Measurements from ENCODE around the gene ADARB2.
A peak's percentile ranks its signal among the peaks of the same experiment; 100 is the strongest.

Gene ADARB2

GRCh38 chr10:1724921-1725488, 12.3 kb downstream of the ADARB2 start:
- no peak for TF ChIP-seq PAX5 (IDR thresholded peaks at IDR 0.05; ENCODE audit: insufficient read depth, low read length, severe bottlenecking)
- no peak for TF ChIP-seq TAF1 (IDR thresholded peaks at IDR 0.05; ENCODE audit: low read depth, low read length)
- no peak for FAIRE-seq
- DNase-seq (ENCODE audit: insufficient read length, low spot score), result no peak

GRCh38 chr10:1716839-1717238, 20.5 kb downstream of the ADARB2 start:
- TF ChIP-seq PAX5 (IDR thresholded peaks at IDR 0.05; ENCODE audit: insufficient read depth, low read length, severe bottlenecking) (no peak), POU2F2 (IDR thresholded peaks at IDR 0.05; ENCODE audit: low read depth, low read length) (no peak)
- no peak for FAIRE-seq
- no peak for DNase-seq (ENCODE audit: insufficient read length, low spot score)

GRCh38 chr10:1715821-1716220, 21.5 kb downstream of the ADARB2 start:
- TF ChIP-seq SPI1 (IDR thresholded peaks at IDR 0.05; ENCODE audit: low read depth, low read length) (no peak), TAF1 (IDR thresholded peaks at IDR 0.05; ENCODE audit: low read depth, low read length) (no peak), PAX5 (IDR thresholded peaks at IDR 0.05; ENCODE audit: insufficient read depth, low read length, severe bottlenecking) (no peak), POLR2AphosphoS5 (IDR thresholded peaks at IDR 0.05; ENCODE audit: low read depth, low read length) (no peak), POU2F2 (IDR thresholded peaks at IDR 0.05; ENCODE audit: low read depth, low read length) (peak; percentile 62; the same call in 1 of the 2 replicates), POLR2A (IDR thresholded peaks at IDR 0.05; ENCODE audit: low read depth, low read length) (no peak)
- peak; percentile 28 for DNase-seq (ENCODE audit: insufficient read length, low spot score)
- FAIRE-seq, result peak; percentile 96

- no peak for TF ChIP-seq POLR2AphosphoS5 (IDR thresholded peaks at IDR 0.05; ENCODE audit: low read depth, low read length)
- no peak for TF ChIP-seq TAF1 (IDR thresholded peaks at IDR 0.05; ENCODE audit: low read depth, low read length)
- TF ChIP-seq POU2F2 (IDR thresholded peaks at IDR 0.05; ENCODE audit: low read depth, low read length), result no peak
- no peak for TF ChIP-seq PAX5 (IDR thresholded peaks at IDR 0.05; ENCODE audit: insufficient read depth, low read length, severe bottlenecking)
- TF ChIP-seq SPI1 (IDR thresholded peaks at IDR 0.05; ENCODE audit: low read depth, low read length), result no peak
- TF ChIP-seq POLR2A (IDR thresholded peaks at IDR 0.05; ENCODE audit: low read depth, low read length), result no peak
- DNase-seq (ENCODE audit: insufficient read length, low spot score) (no peak), FAIRE-seq (no peak)
Measured at GRCh38 chr10:1712944-1713671, 24.2 kb downstream of the ADARB2 start.

GRCh38 chr10:1712314-1712713, 25.0 kb downstream of the ADARB2 start:
- no peak for TF ChIP-seq PAX5 (IDR thresholded peaks at IDR 0.05; ENCODE audit: insufficient read depth, low read length, severe bottlenecking)
- TF ChIP-seq TAF1 (IDR thresholded peaks at IDR 0.05; ENCODE audit: low read depth, low read length), result no peak
- TF ChIP-seq POU2F2 (IDR thresholded peaks at IDR 0.05; ENCODE audit: low read depth, low read length), result no peak
- TF ChIP-seq POLR2A (IDR thresholded peaks at IDR 0.05; ENCODE audit: low read depth, low read length), result no peak
- no peak for DNase-seq (ENCODE audit: insufficient read length, low spot score)
- no peak for FAIRE-seq

- FAIRE-seq, result no peak
- DNase-seq (ENCODE audit: insufficient read length, low spot score), result no peak
- TF ChIP-seq SPI1 (IDR thresholded peaks at IDR 0.05; ENCODE audit: low read depth, low read length), result no peak
- no peak for TF ChIP-seq POLR2A (IDR thresholded peaks at IDR 0.05; ENCODE audit: low read depth, low read length)
- TF ChIP-seq POLR2AphosphoS5 (IDR thresholded peaks at IDR 0.05; ENCODE audit: low read depth, low read length), result no peak
- TF ChIP-seq POU2F2 (IDR thresholded peaks at IDR 0.05; ENCODE audit: low read depth, low read length), result no peak
- TF ChIP-seq TAF1 (IDR thresholded peaks at IDR 0.05; ENCODE audit: low read depth, low read length), result no peak
- TF ChIP-seq PAX5 (IDR thresholded peaks at IDR 0.05; ENCODE audit: insufficient read depth, low read length, severe bottlenecking), result no peak
Measured at GRCh38 chr10:1709161-1709560, 28.2 kb downstream of the ADARB2 start.

GRCh38 chr10:1708746-1709145, 28.6 kb downstream of the ADARB2 start:
- no peak for FAIRE-seq
- TF ChIP-seq POLR2AphosphoS5 (IDR thresholded peaks at IDR 0.05; ENCODE audit: low read depth, low read length) (no peak), PAX5 (IDR thresholded peaks at IDR 0.05; ENCODE audit: insufficient read depth, low read length, severe bottlenecking) (no peak), TAF1 (IDR thresholded peaks at IDR 0.05; ENCODE audit: low read depth, low read length) (no peak), SPI1 (IDR thresholded peaks at IDR 0.05; ENCODE audit: low read depth, low read length) (no peak), POU2F2 (IDR thresholded peaks at IDR 0.05; ENCODE audit: low read depth, low read length) (no peak), POLR2A (IDR thresholded peaks at IDR 0.05; ENCODE audit: low read depth, low read length) (no peak)
- no peak for DNase-seq (ENCODE audit: insufficient read length, low spot score)

GRCh38 chr10:1706711-1707110, 30.6 kb downstream of the ADARB2 start:
- no peak for FAIRE-seq
- DNase-seq (ENCODE audit: insufficient read length, low spot score), result peak; percentile 35
- TF ChIP-seq SPI1 (IDR thresholded peaks at IDR 0.05; ENCODE audit: low read depth, low read length) (peak; percentile 28; the same call in 1 of the 2 replicates), POU2F2 (IDR thresholded peaks at IDR 0.05; ENCODE audit: low read depth, low read length) (no peak)

- no peak for DNase-seq (ENCODE audit: insufficient read length, low spot score)
Measured at GRCh38 chr10:1706256-1706655, 31.1 kb downstream of the ADARB2 start.

GRCh38 chr10:1698185-1698584, 39.1 kb downstream of the ADARB2 start:
- FAIRE-seq (no peak), DNase-seq (ENCODE audit: insufficient read length, low spot score) (no peak)
- TF ChIP-seq SPI1 (IDR thresholded peaks at IDR 0.05; ENCODE audit: low read depth, low read length), result no peak

More at GRCh38 chr10:1706256-1706655, 31.1 kb downstream of the ADARB2 start:
- no peak for TF ChIP-seq TAF1 (IDR thresholded peaks at IDR 0.05; ENCODE audit: low read depth, low read length)
- TF ChIP-seq PAX5 (IDR thresholded peaks at IDR 0.05; ENCODE audit: insufficient read depth, low read length, severe bottlenecking), result no peak
- no peak for FAIRE-seq

GRCh38 chr10:1696106-1696505, 41.2 kb downstream of the ADARB2 start:
- TF ChIP-seq SPI1 (IDR thresholded peaks at IDR 0.05; ENCODE audit: low read depth, low read length) (no peak), POLR2AphosphoS5 (IDR thresholded peaks at IDR 0.05; ENCODE audit: low read depth, low read length) (no peak), PAX5 (IDR thresholded peaks at IDR 0.05; ENCODE audit: insufficient read depth, low read length, severe bottlenecking) (no peak), POLR2A (IDR thresholded peaks at IDR 0.05; ENCODE audit: low read depth, low read length) (no peak), TAF1 (IDR thresholded peaks at IDR 0.05; ENCODE audit: low read depth, low read length) (no peak), POU2F2 (IDR thresholded peaks at IDR 0.05; ENCODE audit: low read depth, low read length) (no peak)
- no peak for DNase-seq (ENCODE audit: insufficient read length, low spot score)
- peak; percentile 85 for FAIRE-seq
